ENCODE measurements around the gene PRKG1.
A peak's percentile ranks its signal among the peaks of the same experiment; 100 is the strongest.

PRKG1 gene

GRCh38 chr10:51074238-51075028, at the start of gene PRKG1:
Gene PRKG1 (plus strand): TSS chr10:51074487.
- DNase-seq: peak in 2 of 3 donors; percentile 4 to 43

DNA sequence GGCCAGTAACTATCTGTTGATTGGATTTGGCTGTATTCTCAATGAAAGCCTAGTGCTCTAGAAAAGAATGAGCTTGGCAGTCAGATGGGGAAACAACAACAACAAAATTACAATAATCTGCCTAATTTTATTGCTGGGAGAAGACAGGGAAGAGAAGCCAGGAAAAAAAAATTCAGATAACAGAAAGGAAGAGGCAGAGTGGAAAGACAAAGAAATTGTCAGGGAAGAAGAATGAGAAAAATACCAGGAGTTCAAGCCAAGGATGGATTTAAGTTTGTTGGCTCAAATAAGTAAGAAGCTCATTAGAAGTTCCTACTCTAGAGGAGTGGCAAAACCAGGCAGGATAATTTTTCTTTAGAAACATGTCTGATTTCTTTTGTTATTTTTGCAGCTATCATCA, 45.9 kb upstream of the PRKG1 start:
- DNase-seq: no peak

DNA sequence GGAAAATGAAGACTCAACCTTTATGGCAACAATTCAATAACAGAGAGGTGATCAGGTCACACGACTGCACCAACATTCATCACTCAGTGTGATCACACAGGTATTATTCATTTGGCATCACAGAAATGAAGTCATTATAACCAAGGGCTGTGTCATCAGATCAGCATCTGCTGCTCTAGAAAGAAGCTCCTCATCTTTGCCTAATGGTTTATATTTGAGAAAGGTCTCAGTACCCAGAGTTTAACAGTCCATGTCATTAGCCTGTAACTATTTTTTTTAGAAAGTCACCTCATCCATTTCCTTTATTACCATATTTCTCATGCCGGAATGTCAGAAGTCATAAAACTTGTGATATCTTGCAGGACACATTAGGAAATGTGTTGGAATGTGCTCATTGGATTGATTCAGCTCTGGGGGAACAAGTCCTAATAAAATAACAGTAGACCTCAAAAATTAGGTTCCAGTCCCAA, 45.1 kb upstream of the PRKG1 start:
- no peak for DNase-seq

DNA sequence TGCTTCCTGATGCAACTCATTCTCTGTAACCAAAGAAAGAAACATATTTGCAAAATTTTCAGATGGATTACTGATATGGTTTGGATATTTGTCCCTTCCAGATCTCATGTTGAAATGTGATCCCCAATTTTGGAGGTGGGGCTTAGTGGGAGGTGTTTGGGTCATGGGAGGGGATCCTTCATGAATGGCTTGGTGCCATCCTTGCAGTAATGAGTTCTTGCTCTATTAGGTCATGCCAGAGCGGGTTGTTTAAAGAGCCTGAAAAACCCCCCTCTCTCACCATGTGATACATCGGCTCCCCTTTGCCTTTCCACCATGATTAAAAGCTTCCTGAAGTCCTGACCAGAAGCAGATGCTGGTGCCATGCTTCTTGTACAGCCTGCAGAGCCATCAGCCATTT, 43.8 kb upstream of the PRKG1 start:
- no peak for DNase-seq

- no peak for DNase-seq
These were observed 42.3 kb upstream of the PRKG1 start for GRCh38 chr10:51031950-51032349.

DNA sequence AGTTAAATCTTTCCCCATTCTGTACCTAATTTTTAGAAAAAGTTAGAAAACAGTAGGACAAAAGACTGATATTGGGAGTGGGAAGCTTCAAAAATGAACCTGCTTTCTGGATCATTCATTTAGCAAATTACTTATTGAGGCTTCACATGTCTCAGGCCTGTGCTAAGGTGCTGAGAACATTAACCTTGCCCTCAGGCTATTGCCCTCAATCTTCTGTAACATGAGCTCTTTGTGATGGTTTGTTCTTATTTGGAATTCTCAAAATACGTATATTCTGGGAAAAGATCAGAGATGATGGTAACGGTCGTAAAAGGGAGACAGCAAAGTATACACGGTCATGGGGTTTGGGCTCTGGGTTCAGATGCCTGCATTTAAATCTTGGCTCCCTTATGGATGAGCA, 39.5 kb upstream of the PRKG1 start:
- no peak for DNase-seq

GRCh38 chr10:51035344-51035743, 38.9 kb upstream of the PRKG1 start:
- DNase-seq: no peak

DNA sequence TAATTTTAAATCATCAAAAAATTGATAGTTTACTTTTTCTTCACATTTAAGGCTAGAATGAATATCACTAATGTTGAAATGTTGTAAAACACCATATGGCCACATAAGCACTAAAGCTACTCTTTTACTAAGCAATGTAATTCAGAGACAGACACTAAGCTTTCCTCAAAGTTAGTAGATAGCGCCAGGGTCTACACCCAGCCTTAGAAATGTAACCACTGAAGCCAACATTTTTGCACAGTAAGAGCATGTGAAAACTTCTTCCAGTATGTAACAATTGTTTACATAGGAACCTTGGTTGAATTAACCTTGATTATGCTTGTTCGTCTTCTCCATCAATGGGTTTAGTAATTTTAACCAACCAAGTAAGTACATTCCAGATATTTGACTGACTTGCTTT, 28.4 kb upstream of the PRKG1 start:
- no peak for DNase-seq

GRCh38 chr10:51046654-51047053, 27.6 kb upstream of the PRKG1 start:
- DNase-seq: no peak

DNA sequence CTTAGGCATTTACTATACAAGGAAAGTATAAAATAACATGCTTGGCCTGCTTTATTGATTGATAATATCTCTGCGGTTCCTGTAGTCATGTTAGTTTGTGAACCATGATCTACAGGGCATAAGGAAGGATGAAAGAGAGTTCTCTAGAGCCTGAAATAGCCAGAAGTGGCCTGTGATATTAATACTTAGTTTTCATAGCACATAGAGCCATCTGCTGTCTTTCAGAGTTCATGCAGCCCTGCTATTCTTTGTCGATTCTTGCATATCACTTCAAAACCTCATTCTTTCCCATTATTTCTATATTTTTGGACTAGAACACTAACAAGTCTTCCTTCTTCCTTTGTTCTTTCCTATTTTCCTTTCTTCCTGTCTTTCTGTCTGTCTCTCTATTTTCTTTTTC, 26.4 kb upstream of the PRKG1 start:
- no peak for DNase-seq

DNA sequence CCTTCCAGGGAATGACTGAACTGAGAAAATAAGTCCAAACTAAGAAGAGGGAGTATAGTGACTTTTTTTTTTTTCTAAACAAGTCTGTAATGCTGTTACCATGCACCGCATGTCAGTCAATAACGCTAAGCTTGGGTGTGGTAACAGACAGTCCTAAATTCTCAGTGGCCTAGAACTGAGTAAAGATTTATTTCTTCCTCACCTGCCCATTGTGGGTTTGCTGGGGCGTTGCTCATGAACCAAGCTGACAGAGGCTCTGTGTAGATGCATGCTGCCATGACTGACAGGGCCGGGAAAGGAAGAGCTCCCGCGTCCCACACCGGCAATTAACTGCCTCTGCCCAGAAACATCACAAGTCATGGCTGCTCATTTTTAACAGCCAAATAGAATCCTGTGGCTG, 25.5 kb upstream of the PRKG1 start:
- no peak for DNase-seq

DNA sequence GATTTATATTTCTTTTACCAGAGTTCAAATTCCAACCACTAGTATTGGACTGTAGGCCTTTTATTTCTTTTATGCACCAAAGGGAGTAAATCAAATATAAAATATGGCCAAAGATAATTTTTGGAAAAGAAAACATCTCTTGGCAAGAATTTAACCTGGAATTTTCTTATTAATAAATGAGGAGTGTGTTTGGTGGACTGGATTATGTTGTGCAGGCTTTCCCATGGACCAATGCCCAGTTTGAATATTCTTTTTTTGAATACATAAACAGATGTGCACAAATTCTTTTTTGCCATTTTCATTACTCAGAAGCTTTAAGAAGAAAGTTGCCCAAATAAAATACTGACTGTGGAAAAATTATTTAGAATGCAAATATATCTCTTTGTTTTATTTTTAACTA, 22.1 kb upstream of the PRKG1 start:
- DNase-seq: no peak

- no peak for DNase-seq
These were observed 16.4 kb upstream of the PRKG1 start for GRCh38 chr10:51057925-51058324.

GRCh38 chr10:51063166-51063565, 11.1 kb upstream of the PRKG1 start:
- DNase-seq: no peak

GRCh38 chr10:51063659-51064535, 10.4 kb upstream of the PRKG1 start:
- peak; percentile 26 to 48 (median 41) for DNase-seq

- no peak for DNase-seq
These were observed 8.1 kb upstream of the PRKG1 start for GRCh38 chr10:51066231-51066630.

GRCh38 chr10:51072210-51072609, 2.1 kb upstream of the PRKG1 start:
- DNase-seq: no peak

DNA sequence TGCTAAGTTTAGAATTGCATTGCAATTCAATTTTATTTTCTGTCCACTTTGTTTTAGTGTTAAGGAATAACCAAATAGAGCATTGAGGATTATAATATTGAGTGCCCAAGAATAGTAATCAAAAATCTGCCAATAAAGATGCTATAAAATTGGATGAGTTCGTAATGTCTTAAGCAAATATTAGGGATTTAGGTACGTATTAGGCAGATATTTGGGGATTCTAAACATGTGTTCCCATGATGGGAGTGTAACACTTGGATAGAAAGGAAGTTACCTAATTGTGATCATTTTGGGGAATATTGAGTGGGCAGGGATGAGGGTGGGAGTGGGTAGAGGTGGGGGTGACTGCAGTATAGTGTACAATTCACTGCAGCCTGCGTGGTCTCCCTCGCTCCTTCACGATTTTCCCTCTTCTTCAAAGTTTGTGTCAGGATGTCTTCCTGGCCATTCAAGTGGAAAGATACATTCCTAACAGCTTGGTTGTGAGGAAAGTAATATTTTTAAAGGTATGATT, 1.3 kb upstream of the PRKG1 start:
- DNase-seq: no peak

GRCh38 chr10:51073453-51074237, 642 bp upstream of the PRKG1 start:
- peak in 1 of 3 donors; percentile 1 for DNase-seq

DNA sequence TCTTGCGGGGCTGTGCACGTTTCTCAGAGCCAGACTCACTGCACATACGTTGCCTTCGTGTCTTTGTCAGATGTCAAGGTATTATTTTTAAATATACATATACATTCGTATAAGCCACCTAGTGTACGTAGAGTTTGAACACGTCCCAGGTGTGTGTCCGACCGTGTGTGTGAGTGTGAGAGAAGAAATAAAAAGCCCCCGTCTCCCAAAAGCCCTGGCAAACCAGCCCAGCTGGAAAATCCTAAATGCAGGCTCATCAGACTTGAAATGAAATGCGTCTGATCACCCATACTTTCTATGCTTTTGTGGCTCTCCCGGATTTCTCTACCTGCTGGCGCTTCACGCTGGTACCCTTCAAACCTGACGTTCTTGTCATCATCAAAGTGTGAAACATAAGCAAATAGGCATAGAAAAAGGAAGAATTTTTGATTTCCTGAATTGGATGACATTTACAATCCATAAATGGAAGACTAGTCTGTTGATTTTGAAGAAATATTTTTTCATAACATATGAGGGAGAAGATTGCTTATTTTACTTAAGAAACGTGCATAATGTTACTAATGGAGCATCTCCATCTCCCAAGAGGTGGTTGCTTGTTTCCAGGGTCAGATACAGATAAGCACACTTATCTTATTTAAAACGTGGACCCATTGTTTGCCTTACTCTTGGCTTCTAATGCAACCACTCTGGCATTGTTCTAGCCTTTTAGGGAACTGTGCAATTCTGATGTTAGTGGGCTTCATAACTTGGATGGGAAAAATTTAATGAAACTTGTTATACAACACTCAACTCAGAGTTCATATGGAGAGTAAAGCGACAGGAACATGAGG, 971 bp downstream of the PRKG1 start:
- no peak for DNase-seq

GRCh38 chr10:51075873-51076229, 1.6 kb downstream of the PRKG1 start:
- no peak for DNase-seq

DNA sequence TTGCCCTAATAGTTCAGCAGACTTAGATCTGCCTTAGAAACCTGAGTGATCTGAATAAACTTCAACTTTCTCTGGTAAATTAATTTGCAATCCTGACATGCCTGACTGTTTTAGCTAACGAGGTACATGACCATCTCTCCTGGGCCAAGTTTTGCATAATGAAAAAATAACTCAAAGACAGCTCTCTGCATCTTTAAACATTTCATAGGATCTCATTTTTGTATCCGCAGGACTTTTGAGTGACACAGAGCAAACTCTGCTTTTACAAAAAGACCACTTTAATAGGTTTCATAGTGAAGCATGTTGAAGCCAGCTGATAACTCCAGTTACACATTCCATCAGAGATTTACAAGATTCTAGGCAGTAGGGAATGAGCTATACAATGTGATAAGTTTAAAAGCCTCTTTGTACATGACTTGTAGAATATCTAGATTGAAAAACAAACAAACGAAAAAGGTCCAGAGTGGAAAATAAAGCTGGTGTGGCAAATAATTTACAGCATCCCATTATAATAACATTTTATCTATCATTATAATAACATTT, 2.1 kb downstream of the PRKG1 start:
- DNase-seq: no peak
